ENCODE results near the gene ACKR2. TPM values are rescaled to one million over a fixed set of nuclear protein-coding genes. Genes with fewer than 3 reads are reported as not detected.

Gene ACKR2
- total and polyA plus RNA-seq, 2 experiments from 2014 or later: 0.15 to 2.8 TPM

DNA sequence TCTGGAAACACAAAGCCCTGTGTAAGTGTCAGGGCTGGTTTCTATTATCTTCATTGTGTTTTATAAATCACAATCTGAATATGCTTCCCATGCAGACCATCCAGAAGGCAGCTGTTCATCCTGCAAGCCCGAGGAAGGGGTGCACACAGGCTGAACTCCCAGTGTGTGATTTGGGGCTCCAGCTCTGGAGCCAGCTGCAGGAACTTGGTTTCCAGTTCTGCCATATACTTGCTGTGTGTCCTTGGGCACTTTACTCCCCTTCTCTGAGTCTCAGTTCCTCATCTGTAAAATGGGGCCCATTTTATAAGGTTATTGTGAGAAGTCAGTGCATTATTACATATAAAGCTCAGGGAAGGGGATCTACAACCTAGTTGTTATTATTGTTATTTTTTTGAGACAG, 43.8 kb downstream of the ACKR2 start:
- TF ChIP-seq, protein P1, sequence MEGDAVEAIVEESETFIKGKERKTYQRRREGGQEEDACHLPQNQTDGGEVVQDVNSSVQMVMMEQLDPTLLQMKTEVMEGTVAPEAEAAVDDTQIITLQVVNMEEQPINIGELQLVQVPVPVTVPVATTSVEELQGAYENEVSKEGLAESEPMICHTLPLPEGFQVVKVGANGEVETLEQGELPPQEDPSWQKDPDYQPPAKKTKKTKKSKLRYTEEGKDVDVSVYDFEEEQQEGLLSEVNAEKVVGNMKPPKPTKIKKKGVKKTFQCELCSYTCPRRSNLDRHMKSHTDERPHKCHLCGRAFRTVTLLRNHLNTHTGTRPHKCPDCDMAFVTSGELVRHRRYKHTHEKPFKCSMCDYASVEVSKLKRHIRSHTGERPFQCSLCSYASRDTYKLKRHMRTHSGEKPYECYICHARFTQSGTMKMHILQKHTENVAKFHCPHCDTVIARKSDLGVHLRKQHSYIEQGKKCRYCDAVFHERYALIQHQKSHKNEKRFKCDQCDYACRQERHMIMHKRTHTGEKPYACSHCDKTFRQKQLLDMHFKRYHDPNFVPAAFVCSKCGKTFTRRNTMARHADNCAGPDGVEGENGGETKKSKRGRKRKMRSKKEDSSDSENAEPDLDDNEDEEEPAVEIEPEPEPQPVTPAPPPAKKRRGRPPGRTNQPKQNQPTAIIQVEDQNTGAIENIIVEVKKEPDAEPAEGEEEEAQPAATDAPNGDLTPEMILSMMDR (IDR thresholded peaks at IDR 0.05; ENCODE audit: low read depth, low read length): no peak
- no peaks in the 10 kb centered on the region for H3K9me3 ChIP-seq (ENCODE audit: low read depth)
- no peaks in the 10 kb centered on the region for H3K4me1 ChIP-seq (ENCODE audit: low read depth)
- H3K36me3 ChIP-seq: no peaks in the 10 kb centered on the region
- DNase-seq (ENCODE audit: low read depth in 1 of 2, low spot score in 1 of 2): no peak
- no peak overlapping the region for H3K27ac ChIP-seq
- H3K4me3 ChIP-seq: no peak overlapping the region
- H3K27me3 ChIP-seq: no peaks in the 10 kb centered on the region

DNA sequence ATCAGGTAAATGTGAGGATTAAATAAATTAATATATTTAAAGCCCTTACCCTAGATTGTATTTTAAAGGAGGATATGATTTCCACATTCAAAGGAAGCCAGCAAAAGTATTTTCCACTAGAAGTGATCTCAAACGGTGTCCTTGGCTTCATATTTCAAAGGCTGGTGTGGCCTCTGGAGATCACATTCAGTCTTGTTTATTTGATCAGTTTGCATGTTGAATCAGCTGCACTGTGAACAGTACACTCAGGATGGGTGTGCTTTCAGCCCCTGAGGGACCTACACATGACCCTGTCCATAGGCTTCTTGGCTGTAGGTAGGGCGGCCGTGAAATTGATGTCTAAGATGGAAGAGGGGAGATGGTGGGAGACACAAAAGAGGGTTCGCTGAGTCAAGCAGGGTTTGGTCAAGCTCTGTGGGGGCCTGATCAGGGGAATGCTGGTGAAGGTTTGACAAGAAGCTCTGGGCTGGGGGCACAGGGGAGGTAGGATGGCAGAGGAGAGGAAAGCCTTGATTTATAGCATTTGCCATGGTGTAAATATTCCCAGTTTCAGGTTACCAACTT, 44.6 kb downstream of the ACKR2 start:
- no peak overlapping the region for H3K27ac ChIP-seq
- no peak for DNase-seq (ENCODE audit: low read depth in 1 of 2, low spot score in 1 of 2)
- no peaks in the 10 kb centered on the region for H3K4me1 ChIP-seq (ENCODE audit: low read depth)
- no peaks in the 10 kb centered on the region for H3K27me3 ChIP-seq
- no peaks in the 10 kb centered on the region for H3K9me3 ChIP-seq (ENCODE audit: low read depth)
- H3K4me3 ChIP-seq: no peak overlapping the region
- TF ChIP-seq, protein P1 (IDR thresholded peaks at IDR 0.05; ENCODE audit: low read depth, low read length): no peak
- H3K36me3 ChIP-seq: no peaks in the 10 kb centered on the region

DNA sequence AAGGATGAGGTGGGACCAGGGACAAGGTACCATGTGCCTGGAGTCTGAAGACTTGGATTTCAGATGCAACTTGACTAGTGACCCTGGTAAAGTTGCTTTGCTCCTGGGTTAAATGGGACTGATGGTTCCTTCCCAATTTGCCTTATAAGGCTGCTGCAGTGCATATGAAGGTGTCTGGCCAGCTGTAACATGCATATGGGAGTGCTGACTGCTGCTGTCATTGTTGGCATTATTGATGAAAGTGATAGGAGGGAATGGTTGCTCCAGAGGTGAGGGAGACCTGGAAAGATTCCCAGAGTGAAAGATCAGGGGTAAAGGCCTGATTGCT, 45.9 kb downstream of the ACKR2 start:
- Histone ChIP-seq H3K27ac (no peak overlapping the region), H3K4me3 (no peak overlapping the region), H3K27me3 (no peaks in the 10 kb centered on the region), H3K9me3 (ENCODE audit: low read depth) (no peaks in the 10 kb centered on the region), H3K4me1 (ENCODE audit: low read depth) (no peaks in the 10 kb centered on the region), H3K36me3 (no peaks in the 10 kb centered on the region)
- TF ChIP-seq, protein P1 (IDR thresholded peaks at IDR 0.05; ENCODE audit: low read depth, low read length): no peak
- no peak for DNase-seq (ENCODE audit: low read depth in 1 of 2, low spot score in 1 of 2)

GRCh38 chr3:42855547-42856380, 46.5 kb downstream of the ACKR2 start:
- H3K27me3 ChIP-seq: no peaks in the 10 kb centered on the region
- TF ChIP-seq, protein P1 (IDR thresholded peaks at IDR 0.05; ENCODE audit: low read depth, low read length): no peak

DNA sequence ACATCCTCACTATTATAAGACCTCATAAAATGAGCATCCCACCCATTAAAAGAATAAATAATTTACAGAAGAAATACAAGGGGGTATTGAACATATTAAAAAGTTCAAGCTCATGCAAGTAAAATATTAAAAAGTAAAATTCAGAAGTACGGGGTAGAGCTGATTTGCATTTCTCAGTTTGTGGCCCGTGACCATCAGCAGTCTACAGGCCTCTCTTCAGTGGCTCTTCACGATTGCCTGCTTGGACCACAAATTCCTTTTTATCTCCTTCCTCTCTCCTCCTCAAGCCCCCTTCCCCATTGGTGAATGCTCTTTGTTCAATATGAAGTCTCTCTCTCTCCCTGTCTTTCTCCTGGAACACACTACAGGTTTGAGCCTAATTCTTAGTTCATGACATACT, 47.3 kb downstream of the ACKR2 start:
- H3K36me3 ChIP-seq: no peaks in the 10 kb centered on the region
- H3K9me3 ChIP-seq (ENCODE audit: low read depth): no peaks in the 10 kb centered on the region
- no peak overlapping the region for H3K27ac ChIP-seq
- no peak for DNase-seq (ENCODE audit: low read depth in 1 of 2, low spot score in 1 of 2)
- H3K27me3 ChIP-seq: no peaks in the 10 kb centered on the region
- no peak overlapping the region for H3K4me3 ChIP-seq
- no peaks in the 10 kb centered on the region for H3K4me1 ChIP-seq (ENCODE audit: low read depth)
- TF ChIP-seq, protein P1 (IDR thresholded peaks at IDR 0.05; ENCODE audit: low read depth, low read length): no peak

More at GRCh38 chr3:42855547-42856380, 46.5 kb downstream of the ACKR2 start:
- no peaks in the 10 kb centered on the region for H3K36me3 ChIP-seq
- no peak overlapping the region for H3K4me3 ChIP-seq
- H3K9me3 ChIP-seq (ENCODE audit: low read depth): no peaks in the 10 kb centered on the region
- H3K4me1 ChIP-seq (ENCODE audit: low read depth): no peaks in the 10 kb centered on the region
- no peak for DNase-seq (ENCODE audit: low read depth in 1 of 2, low spot score in 1 of 2)
- no peak overlapping the region for H3K27ac ChIP-seq

Measured in cardiac muscle cell (in vitro differentiated cells and primary cell).